H1 (cell line): Measurements from ENCODE around the gene PREX1. TPM values are rescaled to one million over a fixed set of nuclear protein-coding genes. Genes with fewer than 3 reads are reported as not detected.

ENCODE experiments used
- CTCF ChIA-PET: fragments of 300-600 bp; sonication (Branson Sonifier 250); formaldehyde crosslinking; loops from one replicate; lab custom pipeline; 2021; ENCODE audit not compliant: partially characterized antibody; lab: Charles Lee
- POLR2A ChIA-PET: fragments of 300-600 bp; sonication (Branson Sonifier 250); formaldehyde crosslinking; loops from one replicate; lab custom pipeline; 2021; ENCODE audit warnings: inconsistent platforms; ENCODE audit not compliant: partially characterized antibody; lab: Charles Lee
- DNase-seq, 2 experiments: peaks; one replicate each; pipeline versions ENCODE4 v3.0.0 to v3.0.0-alpha.2; 2010 to 2022; ENCODE audit warnings: low spot score in 2 of 2, low read depth in 1 of 2, mixed read lengths in 1 of 2
- FAIRE-seq: peaks from 2 replicates; lab custom pipeline; 2011; peaks lifted over from hg19 to GRCh38; lab: Jason Lieb, UNC
- H2AFZ ChIP-seq: 2 replicates; pipeline ENCODE4 v1.8.1; 2012; ENCODE audit warnings: low read length, inconsistent platforms
- H2AK5ac ChIP-seq: 2 replicates; pipeline ENCODE4 v1.6.1; 2013; ENCODE audit warnings: low read depth, low read length
- H2BK120ac ChIP-seq: replicated peaks from 2 replicates; pipeline ENCODE3; 2013; ENCODE audit warnings: low read depth, low read length, inconsistent platforms
- H2BK12ac ChIP-seq: 2 replicates; pipeline ENCODE4 v1.6.1; 2013; ENCODE audit warnings: low read depth, low read length
- H2BK15ac ChIP-seq: 2 replicates; pipeline ENCODE4 v1.6.1; 2013; ENCODE audit warnings: low read length
- H2BK20ac ChIP-seq: 2 replicates; pipeline ENCODE4 v1.6.1; 2013; ENCODE audit warnings: low read length
- H2BK5ac ChIP-seq: 2 replicates; pipeline ENCODE4 v1.6.1; 2013; ENCODE audit warnings: low read depth, low read length
- H3K14ac ChIP-seq: 2 replicates; pipeline ENCODE4 v1.6.1; 2013; ENCODE audit warnings: inconsistent platforms; ENCODE audit not compliant: insufficient read length
- H3K18ac ChIP-seq: 2 replicates; pipeline ENCODE4 v1.6.1; 2013; ENCODE audit warnings: low read length; ENCODE audit errors: extremely low read depth
- H3K23ac ChIP-seq: 2 replicates; pipeline ENCODE4 v1.6.1; 2013; ENCODE audit warnings: inconsistent platforms; ENCODE audit not compliant: insufficient read length
- H3K23me2 ChIP-seq: 2 replicates; pipeline ENCODE4 v1.6.1; 2013; ENCODE audit warnings: low read depth, low read length
- H3K27ac ChIP-seq: 2 replicates; pipeline ENCODE4 v1.6.1; 2011; ENCODE audit warnings: low read depth, low read length, inconsistent platforms
- H3K27me3 ChIP-seq, 4 experiments: replicated peaks in 1 of 4; 1 replicate in 1 of 4; 2 replicates in 3 of 4; pipeline versions ENCODE4 v1.6.1 to v1.8.1; 2011 to 2013; ENCODE audit warnings: low read length in 3 of 4, mild to moderate bottlenecking in 3 of 4, inconsistent platforms in 2 of 4, mixed read lengths in 2 of 4, moderate library complexity in 1 of 4; ENCODE audit not compliant: control insufficient read depth in 3 of 4, insufficient read depth in 3 of 4; ENCODE audit errors: extremely low read depth in 1 of 4
- H3K36me3 ChIP-seq, 4 experiments: 2 replicates each; pipeline versions ENCODE4 v1.6.1 to v1.8.1; 2011 to 2013; ENCODE audit warnings: mild to moderate bottlenecking in 4 of 4, low read length in 3 of 4, moderate library complexity in 2 of 4, control low read depth in 1 of 4, inconsistent platforms in 1 of 4; ENCODE audit not compliant: insufficient read depth in 4 of 4, control insufficient read depth in 2 of 4
- H3K4ac ChIP-seq: replicated peaks from 2 replicates; pipeline ENCODE3; 2013; ENCODE audit warnings: low read length, low read depth, mixed read lengths, inconsistent platforms; ENCODE audit not compliant: insufficient read length
- H3K4me1 ChIP-seq, 4 experiments: replicated peaks in 1 of 4; 1 replicate in 1 of 4; 2 replicates in 3 of 4; pipeline versions ENCODE4 v1.6.1 to v1.8.1; 2011 to 2013; ENCODE audit warnings: low read length in 3 of 4, inconsistent platforms in 2 of 4, mixed read lengths in 1 of 4; ENCODE audit not compliant: insufficient read depth in 4 of 4, control insufficient read depth in 3 of 4
- H3K4me2 ChIP-seq, 2 experiments: 2 replicates each; pipeline versions ENCODE4 v1.6.1 to v1.8.1; 2011 to 2013; ENCODE audit warnings: low read depth in 2 of 2, low read length in 2 of 2, control low read depth in 1 of 2, inconsistent platforms in 1 of 2, mild to moderate bottlenecking in 1 of 2; ENCODE audit not compliant: insufficient read depth in 1 of 2
- H3K4me3 ChIP-seq, 4 experiments: fragments of 200-600, 300-600 bp in 1 of 4; sonication (generic), shearing (Covaris generic), sonication (Bioruptor Twin) in 1 of 4; 2 replicates each; pipeline versions ENCODE4 v1.5.1 to v1.8.1; 2011 to 2016; ENCODE audit warnings: low read length in 4 of 4, low read depth in 3 of 4, control low read depth in 2 of 4, inconsistent platforms in 2 of 4, mild to moderate bottlenecking in 2 of 4, mixed read lengths in 1 of 4, moderate library complexity in 1 of 4; ENCODE audit not compliant: insufficient read depth in 2 of 4; ENCODE audit errors: extremely low read depth in 1 of 4
- H3K56ac ChIP-seq: replicated peaks from 2 replicates; pipeline ENCODE3; 2013; ENCODE audit warnings: low read depth, mild to moderate bottlenecking, mixed read lengths, low read length, inconsistent platforms; ENCODE audit not compliant: insufficient read length
- H3K79me1 ChIP-seq: 2 replicates; pipeline ENCODE4 v1.6.1; 2013; ENCODE audit warnings: low read depth, low read length, control low read depth
- H3K79me2 ChIP-seq, 2 experiments: 2 replicates each; pipeline versions ENCODE4 v1.6.1 to v1.8.1; 2012 to 2013; ENCODE audit warnings: low read length in 2 of 2, mild to moderate bottlenecking in 2 of 2, inconsistent platforms in 1 of 2; ENCODE audit not compliant: insufficient read depth in 2 of 2, control insufficient read depth in 1 of 2
- H3K9ac ChIP-seq, 4 experiments: replicated peaks in 1 of 4; 1 replicate in 1 of 4; 2 replicates in 3 of 4; pipeline versions ENCODE4 v1.6.1 to v1.8.1; 2011 to 2013; ENCODE audit warnings: low read depth in 3 of 4, low read length in 3 of 4, control low read depth in 2 of 4, mild to moderate bottlenecking in 2 of 4, moderate library complexity in 2 of 4, inconsistent platforms in 1 of 4; ENCODE audit errors: extremely low read depth in 1 of 4
- H3K9me3 ChIP-seq, 2 experiments: 2 replicates each; pipeline versions ENCODE4 v1.6.1 to v1.8.1; 2012 to 2013; ENCODE audit warnings: mild to moderate bottlenecking in 2 of 2, moderate library complexity in 2 of 2, control low read depth in 1 of 2, inconsistent platforms in 1 of 2, low read depth in 1 of 2, low read length in 1 of 2, mixed read lengths in 1 of 2; ENCODE audit not compliant: insufficient read depth in 2 of 2
- H4K20me1 ChIP-seq, 2 experiments: replicated peaks in 1 of 2; 2 replicates each; pipeline versions ENCODE3 to v1.8.1; 2011 to 2013; ENCODE audit warnings: inconsistent platforms in 2 of 2, low read length in 2 of 2, mild to moderate bottlenecking in 1 of 2; ENCODE audit not compliant: insufficient read depth in 2 of 2, control insufficient read depth in 1 of 2
- H4K5ac ChIP-seq: 2 replicates; pipeline ENCODE4 v1.6.1; 2013; ENCODE audit warnings: low read length, low read depth, mixed read lengths, inconsistent platforms; ENCODE audit not compliant: insufficient read length
- H4K8ac ChIP-seq: 2 replicates; pipeline ENCODE4 v1.8.0; 2013; ENCODE audit warnings: mild to moderate bottlenecking, moderate library complexity, low read length, inconsistent platforms; ENCODE audit not compliant: insufficient read depth; ENCODE audit errors: extremely low read depth
- H4K91ac ChIP-seq: replicated peaks from 2 replicates; pipeline ENCODE3; 2013; ENCODE audit warnings: low read length, mixed read lengths, inconsistent platforms; ENCODE audit not compliant: insufficient read length
- BACH1 ChIP-seq: IDR thresholded peaks from 2 replicates; pipeline ENCODE4 v1.6.1; 2012; ENCODE audit warnings: low read length, improper control_type of control experiment
- BCL11A ChIP-seq, 2 experiments: IDR thresholded peaks; one replicate each; pipeline ENCODE4 v1.6.1; 2011; ENCODE audit warnings: low read depth in 2 of 2, low read length in 2 of 2, mild to moderate bottlenecking in 2 of 2
- CHD1 ChIP-seq: IDR thresholded peaks from 2 replicates; pipeline ENCODE4 v1.6.1; 2012; ENCODE audit warnings: low read depth, low read length, improper control_type of control experiment
- CREB1 ChIP-seq: IDR thresholded peaks from 2 replicates; pipeline ENCODE4 v1.6.1; 2012; ENCODE audit warnings: inconsistent platforms
- EGR1 ChIP-seq: IDR thresholded peaks from 2 replicates; pipeline ENCODE4 v1.6.1; 2011; ENCODE audit warnings: low read depth, low read length, borderline replicate concordance
- GABPA ChIP-seq: IDR thresholded peaks from 2 replicates; pipeline ENCODE4 v1.6.1; 2011; ENCODE audit warnings: mild to moderate bottlenecking, low read length, moderate library complexity, borderline replicate concordance; ENCODE audit not compliant: insufficient read depth
- HDAC2 ChIP-seq, 2 experiments: fragments of 300-600 bp in 1 of 2; sonication (generic) in 1 of 2; IDR thresholded peaks; 2 replicates each; pipeline ENCODE4 v1.6.1; 2011 to 2012; ENCODE audit warnings: low read depth in 2 of 2, low read length in 2 of 2, mild to moderate bottlenecking in 2 of 2, moderate library complexity in 2 of 2, borderline replicate concordance in 1 of 2, inconsistent platforms in 1 of 2
- KDM4A ChIP-seq: IDR thresholded peaks from one replicate; pipeline ENCODE4 v1.7.1; 2012; ENCODE audit warnings: low read depth, mild to moderate bottlenecking, moderate library complexity, low read length, inconsistent platforms; ENCODE audit not compliant: severe bottlenecking
- KDM5A ChIP-seq: fragments of 200-600 bp; IDR thresholded peaks from 2 replicates; pipeline ENCODE4 v1.7.1; 2012; ENCODE audit warnings: mild to moderate bottlenecking, low read length, inconsistent platforms, mixed read lengths
- POU5F1 ChIP-seq: IDR thresholded peaks from 2 replicates; pipeline ENCODE4 v1.6.1; 2011; ENCODE audit warnings: low read depth, mild to moderate bottlenecking, low read length, moderate library complexity
- RFX5 ChIP-seq: IDR thresholded peaks from 2 replicates; pipeline ENCODE4 v1.6.1; 2011; ENCODE audit warnings: low read depth, low read length, improper control_type of control experiment, borderline replicate concordance
- WGBS, 2 experiments: shearing (Covaris generic) in 1 of 2; methylation state at CpG; one replicate each; pipeline versions ENCODE4 v1.1.6 to v1.1.7; 2013 to 2015; ENCODE audit warnings: low lambda C conversion rate in 2 of 2, mixed read lengths in 2 of 2, inconsistent platforms in 1 of 2, low coverage in 1 of 2, missing lambda C conversion rate in 1 of 2; ENCODE audit not compliant: insufficient replicate concordance in 2 of 2, insufficient coverage in 1 of 2, insufficient read length in 1 of 2; ENCODE audit errors: extremely low coverage in 1 of 2, missing lambda C conversion rate in 1 of 2; 5-methylcytosine and 5-hydroxymethylcytosine counted together
- polyA plus RNA-seq, 7 experiments: library from polyadenylated mRNA; depleted of rRNA in 3 of 7; stranded (reverse) in 5 of 7; unstranded in 2 of 7; fragments of >200 nt in 5 of 7; fragments of 200-250 nt in 2 of 7; gene quantifications; 1 replicate in 5 of 7; 2 replicates in 1 of 7; 4 replicates in 1 of 7; pipeline versions ENCODE4 v1.2.1 to v1.2.3, GENCODE V29; 2011 to 2013; ENCODE audit warnings: missing spikeins in 2 of 7, mixed read lengths in 2 of 7
- total RNA-seq: library from RNA; stranded (reverse); fragmentation: NEBNext Ultra II Directional; extraction: Animal tissue kit (Norgen Biotek cat#: 25700); gene quantifications from 2 replicates; pipeline ENCODE4 v1.2.1, GENCODE V29; 2021
- TF ChIP-seq, protein P1 (sequence below): IDR thresholded peaks from 2 replicates; pipeline ENCODE4 v1.6.1; 2011; ENCODE audit warnings: low read length, improper control_type of control experiment

PREX1 gene
- total and polyA plus RNA-seq, 2 of the 8 experiments (the other 6 are each of a cell fraction or from before 2014, with no cell fraction given), result 10.7 to 12.8 TPM

DNA sequence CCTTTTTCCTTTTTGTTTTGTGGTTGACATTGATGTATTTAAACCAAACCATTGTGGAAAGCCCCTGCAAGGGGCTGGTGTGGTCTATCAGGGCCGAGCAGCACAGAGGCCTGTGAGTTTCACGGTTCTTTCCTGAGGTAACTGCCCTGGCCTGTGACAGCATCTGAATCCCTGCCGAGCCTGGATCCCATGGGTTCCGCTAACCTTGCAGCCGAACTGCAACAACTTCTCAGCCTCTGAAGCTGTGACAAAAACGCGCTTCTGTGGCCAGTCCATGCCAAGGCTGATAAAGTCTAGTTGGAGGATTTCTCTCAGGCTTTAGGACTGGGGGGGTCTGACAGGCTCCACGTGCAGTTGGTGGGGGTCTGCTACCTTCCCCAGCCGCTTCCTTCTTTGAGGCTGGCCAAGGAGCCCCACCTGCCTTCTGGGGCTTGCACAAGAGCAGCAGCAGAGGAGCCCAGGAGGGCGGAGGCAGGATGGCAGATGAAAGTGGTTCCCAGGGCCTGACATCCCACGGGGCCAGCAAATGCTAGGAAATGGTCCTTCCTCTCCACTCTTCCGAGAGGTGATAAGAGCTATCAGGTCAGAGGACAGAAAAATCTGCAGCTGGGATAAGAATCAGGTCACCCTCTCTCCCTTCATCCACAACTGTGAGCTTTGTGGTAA, 150.9 kb downstream of the PREX1 start:
- Histone ChIP-seq H3K14ac (no peak overlapping the region), H3K9ac (no peak overlapping the region; a peak in 2 of 7 replicates), H2AK5ac (no peak overlapping the region), H2AFZ (no peak overlapping the region), H4K91ac (no peak overlapping the region), H3K4me3 (no peak overlapping the region), H3K23me2 (no peaks in the 10 kb centered on the region; the same call in 1 of the 2 replicates), H3K4ac (no peak overlapping the region), H3K9me3 (no peaks in the 10 kb centered on the region), H3K4me1 (peaks cover 0 to 7% (median 2%) of the 10 kb centered on the region in 4 experiments; a peak in 4 of 7 replicates), H3K27ac (no peak overlapping the region), H2BK12ac (no peak overlapping the region), H3K56ac (no peak overlapping the region), H4K8ac (0 out of 2 replicates have a peak overlapping the region, but pooled peaks have one; percentile 1), H3K4me2 (no peak overlapping the region), H3K18ac (no peak overlapping the region), H3K23ac (no peak overlapping the region), H4K20me1 (no peaks in the 10 kb centered on the region), H3K36me3 (no peaks in the 10 kb centered on the region; a peak in 1 of 8 replicates), H3K27me3 (no peaks in the 10 kb centered on the region), H3K79me2 (no peaks in the 10 kb centered on the region), H2BK120ac (no peak overlapping the region), H4K5ac (no peak overlapping the region), H2BK15ac (no peak overlapping the region), H2BK20ac (no peak overlapping the region), H2BK5ac (no peak overlapping the region), H3K79me1 (no peaks in the 10 kb centered on the region)
- ChIA-PET POLR2A (no interaction called here), CTCF (interaction anchor here (0.9 to 3.0 kb wide), 3 partner anchors 19 to 228 kb away, joined by 3 to 11 read pairs (median 6); no protein-coding TSS in a partner anchor)
- FAIRE-seq (no peak), DNase-seq (no peak)
- 91% methylated on average over 11 of the region's 12 CpGs; no CpG with 5 or more reads in 1 of the 2 experiments for WGBS, 2 experiments
- no peak for TF ChIP-seq CHD1
- no peak for TF ChIP-seq EGR1
- TF ChIP-seq BCL11A (IDR thresholded peaks at IDR 0.05; ENCODE audit: low read depth in 2 of 2, low read length in 2 of 2), result no peak
- no peak for TF ChIP-seq GABPA
- TF ChIP-seq KDM5A, result no peak
- TF ChIP-seq BACH1, result no peak
- TF ChIP-seq, protein P1, sequence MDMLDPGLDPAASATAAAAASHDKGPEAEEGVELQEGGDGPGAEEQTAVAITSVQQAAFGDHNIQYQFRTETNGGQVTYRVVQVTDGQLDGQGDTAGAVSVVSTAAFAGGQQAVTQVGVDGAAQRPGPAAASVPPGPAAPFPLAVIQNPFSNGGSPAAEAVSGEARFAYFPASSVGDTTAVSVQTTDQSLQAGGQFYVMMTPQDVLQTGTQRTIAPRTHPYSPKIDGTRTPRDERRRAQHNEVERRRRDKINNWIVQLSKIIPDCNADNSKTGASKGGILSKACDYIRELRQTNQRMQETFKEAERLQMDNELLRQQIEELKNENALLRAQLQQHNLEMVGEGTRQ, result no peak
- TF ChIP-seq HDAC2 (IDR thresholded peaks at IDR 0.05; ENCODE audit: borderline replicate concordance in 1 of 2, low read depth in 2 of 2, low read length in 2 of 2), result no peak
- TF ChIP-seq CREB1, result no peak
- no peak for TF ChIP-seq KDM4A
- no peak for TF ChIP-seq RFX5
- TF ChIP-seq POU5F1, result no peak
